UCSD-AML1 (cell line): ENCODE results near the gene EMC1.
"Not testable (repeated sequence)": the region's sequence is repeated elsewhere in the genome, so short reads cannot be mapped to it uniquely, and the experiment has no call there.

Experiments
- DNase-seq: peaks from one replicate; lab custom pipeline; 2025; ENCODE audit not compliant: unreplicated experiment; lab: John Stamatoyannopoulos, UW

EMC1 gene

GRCh38 chr1:19219451-19219850 is 31.9 kb downstream of the EMC1 start:
- no peak for DNase-seq

GRCh38 chr1:19216585-19216984 is 34.7 kb downstream of the EMC1 start:
- DNase-seq, result not testable (repeated sequence)

- no peak for DNase-seq
Measured at GRCh38 chr1:19213580-19213979, 37.7 kb downstream of the EMC1 start.

- DNase-seq, result no peak
Measured at GRCh38 chr1:19212167-19212566, 39.2 kb downstream of the EMC1 start.

- no peak for DNase-seq
Measured at GRCh38 chr1:19210772-19211549, 40.4 kb downstream of the EMC1 start.

- peak; percentile 95 for DNase-seq
Measured at GRCh38 chr1:19209990-19210771, 41.1 kb downstream of the EMC1 start, which contains the start of gene UBR4. Gene UBR4, minus strand, starts transcription at chr1:19210266. Its CDS starts 18 bp downstream, at chr1:19210248.

- DNase-seq, result peak; percentile 73
Measured at GRCh38 chr1:19209439-19209989, 41.8 kb downstream of the EMC1 start.

GRCh38 chr1:19208710-19209438 is 42.5 kb downstream of the EMC1 start:
- DNase-seq, result no peak

- no peak for DNase-seq
Measured at GRCh38 chr1:19206947-19207346, 44.4 kb downstream of the EMC1 start.

GRCh38 chr1:19205845-19206244 is 45.5 kb downstream of the EMC1 start:
- DNase-seq, result no peak

GRCh38 chr1:19205403-19205802 is 45.9 kb downstream of the EMC1 start:
- DNase-seq, result no peak

GRCh38 chr1:19204446-19205266 is 46.7 kb downstream of the EMC1 start:
- no peak for DNase-seq

- no peak for DNase-seq
Measured at GRCh38 chr1:19203440-19203839, 47.9 kb downstream of the EMC1 start.

- DNase-seq, result no peak
Measured at GRCh38 chr1:19202396-19202795, 48.9 kb downstream of the EMC1 start.

GRCh38 chr1:19199969-19200604 is 51.2 kb downstream of the EMC1 start:
- DNase-seq, result no peak

- no peak for DNase-seq
Measured at GRCh38 chr1:19199329-19199968, 51.9 kb downstream of the EMC1 start.

- DNase-seq, result no peak
Measured at GRCh38 chr1:19198820-19199219, 52.5 kb downstream of the EMC1 start.

GRCh38 chr1:19197845-19198244 is 53.5 kb downstream of the EMC1 start:
- no peak for DNase-seq

- DNase-seq, result no peak
Measured at GRCh38 chr1:19196331-19196730, 55.0 kb downstream of the EMC1 start.
